Measurements from ENCODE around the gene ABCA7. TPM values are rescaled to one million over a fixed set of nuclear protein-coding genes. Genes with fewer than 3 reads are reported as not detected.
A peak's percentile ranks its signal among the peaks of the same experiment; 100 is the strongest.
"Not testable (repeated sequence)": the region's sequence is repeated elsewhere in the genome, so short reads cannot be mapped to it uniquely, and the experiment has no call there.

The ABCA7 gene
- total RNA-seq, 1 donor from 2014 or later = 24.6 TPM

- peak; percentile 33 for DNase-seq (ENCODE audit: low read depth)
Measured at GRCh38 chr19:1104311-1105007, 64.6 kb downstream of the ABCA7 start.

- peak; percentile 18 for DNase-seq (ENCODE audit: low read depth)
Measured at GRCh38 chr19:1105008-1105872, 65.3 kb downstream of the ABCA7 start.

- DNase-seq (ENCODE audit: low read depth) = no peak
Measured at GRCh38 chr19:1105873-1106840, 66.2 kb downstream of the ABCA7 start.

GRCh38 chr19:1106841-1107660 lies 67.1 kb downstream of the ABCA7 start:
- DNase-seq (ENCODE audit: low read depth) = peak; percentile 38

GRCh38 chr19:1107661-1108261 lies 67.9 kb downstream of the ABCA7 start:
- DNase-seq (ENCODE audit: low read depth) = no peak

GRCh38 chr19:1108291-1109031 lies 68.6 kb downstream of the ABCA7 start:
- DNase-seq (ENCODE audit: low read depth) = no peak

GRCh38 chr19:1109032-1109551 lies 69.2 kb downstream of the ABCA7 start:
- no peak for DNase-seq (ENCODE audit: low read depth)

- no peak for DNase-seq (ENCODE audit: low read depth)
Measured at GRCh38 chr19:1109697-1110671, 70.1 kb downstream of the ABCA7 start.

- no peak for DNase-seq (ENCODE audit: low read depth)
Measured at GRCh38 chr19:1110809-1111640, 71.1 kb downstream of the ABCA7 start.

GRCh38 chr19:1111641-1112267 lies 71.8 kb downstream of the ABCA7 start:
- DNase-seq (ENCODE audit: low read depth) = no peak

GRCh38 chr19:1112268-1113029 lies 72.5 kb downstream of the ABCA7 start:
- no peak for DNase-seq (ENCODE audit: low read depth)

- DNase-seq (ENCODE audit: low read depth) = peak; percentile 64
Measured at GRCh38 chr19:1113030-1113985, 73.4 kb downstream of the ABCA7 start.

- DNase-seq (ENCODE audit: low read depth) = no peak
Measured at GRCh38 chr19:1113986-1114483, 74.1 kb downstream of the ABCA7 start.

GRCh38 chr19:1114728-1115127 lies 74.8 kb downstream of the ABCA7 start:
- DNase-seq (ENCODE audit: low read depth) = not testable (repeated sequence)

All from renal cortical epithelial cell (primary cell).